Measurements from ENCODE around the gene BDH1.

GRCh38 chr3:197478746-197479668 is 76.8 kb downstream of the BDH1 start:
- TF ChIP-seq POLR2A (IDR thresholded peaks at IDR 0.05; ENCODE audit: insufficient read depth in 1 of 2, low read depth in 2 of 2, low read length in 2 of 2) (no peak), SIN3A (IDR thresholded peaks at IDR 0.05; ENCODE audit: borderline replicate concordance, low read depth, low read length) (no peak), ZHX1 (CRISPR knock-in tag; IDR thresholded peaks at IDR 0.05; ENCODE audit: low read depth) (no peak), ZNF766 (CRISPR knock-in tag; IDR thresholded peaks at IDR 0.05; ENCODE audit: borderline replicate concordance) (no peak)
